IPS DF 6.9 (cell line): ENCODE measurements around the gene TSPAN14.

Experiments used
- DNase-seq: peaks from one replicate; pipeline ENCODE4 v3.0.0-alpha.2; 2013; ENCODE audit warnings: low read depth, low spot score
- H3K27ac ChIP-seq: one replicate; pipeline ENCODE4 v1.5.1; 2013; ENCODE audit warnings: low read length, control low read depth
- H3K27me3 ChIP-seq: 2 replicates; pipeline ENCODE4 v1.6.1; 2013; ENCODE audit warnings: mild to moderate bottlenecking, low read length; ENCODE audit not compliant: control insufficient read depth, insufficient read depth
- H3K36me3 ChIP-seq: 2 replicates; pipeline ENCODE4 v1.6.1; 2013; ENCODE audit warnings: low read length; ENCODE audit not compliant: control insufficient read depth, insufficient read depth
- H3K4me1 ChIP-seq: 2 replicates; pipeline ENCODE4 v1.6.1; 2013; ENCODE audit warnings: low read length; ENCODE audit not compliant: control insufficient read depth, insufficient read depth
- H3K4me3 ChIP-seq: 2 replicates; pipeline ENCODE4 v1.5.1; 2013; ENCODE audit warnings: mild to moderate bottlenecking, low read length
- H3K9me3 ChIP-seq: 2 replicates; pipeline ENCODE4 v1.6.1; 2013; ENCODE audit warnings: low read length, inconsistent platforms; ENCODE audit not compliant: control insufficient read depth, insufficient read depth
- WGBS: extraction: QIAGEN DNeasy Blood & Tissue Kit; methylation state at CpG from one replicate; pipeline ENCODE4 v1.1.7; 2013; ENCODE audit warnings: mixed read lengths, missing lambda C conversion rate; ENCODE audit not compliant: insufficient read length, insufficient coverage; 5-methylcytosine and 5-hydroxymethylcytosine counted together

The TSPAN14 gene

DNA sequence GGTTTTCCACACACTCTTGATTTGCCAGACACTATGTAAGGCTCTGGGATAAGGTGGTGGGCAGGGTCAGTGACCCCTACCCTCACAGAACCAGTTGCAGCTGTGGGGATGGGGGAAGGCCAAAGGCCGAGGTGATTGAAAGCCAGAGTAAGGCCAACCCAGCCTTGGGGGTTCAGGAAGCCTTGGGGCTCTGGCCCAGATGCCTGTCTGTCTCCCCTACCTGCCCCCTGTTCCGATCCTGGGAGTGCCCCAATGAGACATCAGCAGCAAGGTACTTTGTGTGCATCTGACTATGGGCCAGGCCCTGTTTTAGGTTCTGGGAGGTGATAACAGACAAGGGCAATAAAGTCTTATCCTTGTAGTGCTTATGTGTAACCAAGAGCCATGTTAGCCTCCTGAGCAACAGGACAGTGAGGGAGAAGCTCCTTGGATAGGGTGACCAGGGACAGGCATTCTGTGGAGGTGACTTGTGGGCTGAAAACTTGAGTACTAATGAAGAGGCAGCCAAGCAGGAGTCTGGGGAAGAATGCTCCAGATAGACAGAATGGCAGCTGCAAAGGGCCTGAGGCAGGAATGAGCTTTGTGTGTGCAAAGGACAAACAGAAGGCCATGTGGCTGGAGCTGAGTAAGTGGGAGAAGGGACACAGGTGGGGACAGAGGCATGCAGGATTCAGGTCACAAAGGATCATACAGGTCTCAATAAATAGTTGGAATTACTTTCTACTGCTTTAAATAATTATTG is 35.4 kb downstream of the TSPAN14 start:
- no peaks in the 10 kb centered on the region for H3K9me3 ChIP-seq
- DNase-seq: no peak
- H3K4me1 ChIP-seq: peaks cover 6% of the 10 kb centered on the region
- H3K36me3 ChIP-seq: peaks cover 4% of the 10 kb centered on the region
- H3K4me3 ChIP-seq: no peak overlapping the region
- H3K27me3 ChIP-seq: no peaks in the 10 kb centered on the region
- WGBS: no CpG with 5 or more reads among the region's 2 CpGs
- no peak overlapping the region for H3K27ac ChIP-seq

- no peak overlapping the region for H3K4me3 ChIP-seq
- DNase-seq: no peak
- peaks cover 4% of the 10 kb centered on the region; the same call in 1 of the 2 replicates for H3K4me1 ChIP-seq
- H3K36me3 ChIP-seq: peaks cover 4% of the 10 kb centered on the region
- no peaks in the 10 kb centered on the region for H3K9me3 ChIP-seq
- H3K27me3 ChIP-seq: no peaks in the 10 kb centered on the region
- no peak overlapping the region for H3K27ac ChIP-seq
- no CpG with 5 or more reads among the region's 7 CpGs for WGBS
Observed at GRCh38 chr10:80491251-80492102, 37.4 kb downstream of the TSPAN14 start.

DNA sequence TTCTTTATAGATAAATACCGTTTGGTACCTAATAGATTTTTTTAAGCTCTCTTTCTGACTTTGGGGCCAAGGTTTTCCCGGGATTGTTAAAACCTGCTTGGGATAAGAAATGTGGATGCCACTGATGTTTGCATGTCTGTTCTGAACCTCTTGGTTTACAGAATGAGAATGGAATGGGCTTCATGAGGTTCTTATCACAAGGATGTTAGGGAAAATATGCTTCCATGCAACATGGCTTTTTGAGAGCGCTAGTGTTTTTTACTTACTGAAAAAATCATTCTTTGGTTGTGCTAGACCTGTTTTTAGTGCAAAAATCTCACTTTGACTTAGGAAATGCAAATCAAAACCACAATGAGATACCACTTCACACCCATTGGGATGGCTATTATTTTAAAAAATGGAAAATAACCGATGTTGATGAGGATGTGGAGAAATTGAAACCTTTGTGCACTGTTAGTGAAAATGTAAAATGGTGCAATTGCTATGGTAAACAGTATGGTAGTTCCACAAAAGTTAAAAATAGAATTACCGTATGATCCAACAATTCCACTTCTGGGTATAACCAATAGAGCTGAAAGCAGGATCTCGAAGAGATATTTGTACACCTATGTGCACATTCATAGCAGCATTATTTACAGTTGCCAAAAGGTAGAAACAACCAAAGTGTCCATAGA is 38.9 kb downstream of the TSPAN14 start:
- no CpG with 5 or more reads among the region's 6 CpGs for WGBS
- peaks cover 4% of the 10 kb centered on the region for H3K36me3 ChIP-seq
- no peaks in the 10 kb centered on the region for H3K9me3 ChIP-seq
- H3K4me3 ChIP-seq: no peak overlapping the region
- DNase-seq: no peak
- H3K27me3 ChIP-seq: no peaks in the 10 kb centered on the region
- no peak overlapping the region for H3K27ac ChIP-seq
- H3K4me1 ChIP-seq: no peaks in the 10 kb centered on the region; the same call in 1 of the 2 replicates

DNA sequence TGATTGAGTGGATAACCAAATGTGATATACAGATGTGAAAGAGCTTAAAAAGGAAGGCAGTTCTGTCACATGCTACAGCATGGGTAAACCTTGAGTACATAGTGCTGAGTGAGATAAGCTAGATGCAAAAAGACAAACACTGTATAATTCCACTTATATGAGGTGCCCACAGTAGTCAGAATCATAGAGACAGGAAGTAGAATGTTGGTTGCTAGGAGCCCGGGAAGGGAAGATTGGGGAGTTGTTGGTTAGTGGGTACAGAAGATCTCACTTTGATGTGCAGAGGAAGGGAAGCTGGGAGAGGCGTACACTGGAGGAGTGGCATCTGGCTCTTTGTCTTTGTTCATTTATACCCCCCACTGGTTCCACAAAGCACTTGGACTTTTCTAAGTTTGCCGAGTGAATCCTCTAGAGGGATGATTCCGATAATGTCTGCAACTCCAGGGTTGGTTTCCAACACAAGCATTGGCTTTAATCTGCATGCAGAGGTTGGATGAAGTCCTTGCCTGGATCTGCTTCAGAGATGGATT is 39.5 kb downstream of the TSPAN14 start:
- no peak overlapping the region for H3K27ac ChIP-seq

GRCh38 chr10:80496555-80497172 is 42.6 kb downstream of the TSPAN14 start:
- H3K4me1 ChIP-seq: peaks cover 2% of the 10 kb centered on the region
- no peak overlapping the region for H3K4me3 ChIP-seq
- H3K27ac ChIP-seq: no peak overlapping the region
- WGBS: no CpG with 5 or more reads among the region's 4 CpGs
- no peaks in the 10 kb centered on the region for H3K9me3 ChIP-seq
- no peaks in the 10 kb centered on the region for H3K36me3 ChIP-seq
- no peaks in the 10 kb centered on the region for H3K27me3 ChIP-seq
- DNase-seq: no peak

More for the DNA sequence above, 39.5 kb downstream of the TSPAN14 start:
- no peak for DNase-seq
- no CpG with 5 or more reads among the region's 4 CpGs for WGBS
- H3K27me3 ChIP-seq: no peaks in the 10 kb centered on the region
- H3K9me3 ChIP-seq: no peaks in the 10 kb centered on the region
- H3K4me3 ChIP-seq: no peak overlapping the region
- peaks cover 4% of the 10 kb centered on the region for H3K36me3 ChIP-seq
- H3K4me1 ChIP-seq: peaks cover 2% of the 10 kb centered on the region

DNA sequence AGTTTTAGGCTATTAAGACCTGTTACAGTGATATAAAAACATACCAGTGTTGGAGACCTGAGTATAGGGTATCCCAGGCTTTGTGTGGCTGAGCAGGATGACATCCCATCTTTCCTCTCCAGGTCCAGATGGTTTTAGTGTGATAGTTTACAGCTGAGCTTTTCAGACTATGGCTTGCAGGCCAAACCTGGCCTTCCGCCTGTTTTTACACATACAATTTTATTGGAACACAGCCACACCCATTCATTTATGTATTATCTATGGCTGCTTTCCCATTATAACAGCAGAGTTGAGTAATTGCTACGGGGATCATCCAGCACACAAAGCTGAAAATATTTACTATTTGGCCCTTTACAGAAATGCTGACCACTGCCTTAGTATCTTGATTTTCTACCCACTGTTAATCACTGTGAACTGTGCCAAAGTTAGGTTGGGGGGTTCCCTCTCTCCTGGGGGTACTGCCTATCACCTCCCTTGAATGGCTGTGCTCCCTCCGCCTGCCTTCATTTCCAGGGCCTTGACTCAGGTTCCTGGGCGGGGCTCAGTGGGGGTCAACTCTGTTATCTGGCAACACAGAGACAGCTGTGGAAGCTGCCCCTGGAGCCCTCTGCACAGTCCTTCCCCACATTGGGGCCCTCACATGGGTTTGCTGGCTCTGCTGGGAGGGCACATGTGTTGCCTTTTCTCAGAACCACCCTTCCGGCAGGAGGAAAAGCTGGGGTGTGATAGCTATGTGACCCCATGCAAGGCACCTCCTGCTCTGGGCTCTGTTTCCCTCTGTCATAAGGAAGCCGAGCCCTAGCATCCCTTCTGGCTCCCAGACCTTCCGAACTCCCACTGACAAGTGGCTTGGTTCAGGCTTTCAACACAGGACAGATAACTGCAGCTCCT is 43.3 kb downstream of the TSPAN14 start:
- no peak for DNase-seq
- Histone ChIP-seq H3K27me3 (no peaks in the 10 kb centered on the region), H3K4me1 (peaks cover 2% of the 10 kb centered on the region), H3K9me3 (no peaks in the 10 kb centered on the region), H3K36me3 (no peaks in the 10 kb centered on the region), H3K27ac (no peak overlapping the region), H3K4me3 (no peak overlapping the region)
- no CpG with 5 or more reads among the region's 7 CpGs for WGBS

GRCh38 chr10:80498078-80498832 is 44.1 kb downstream of the TSPAN14 start:
- no peak for DNase-seq
- Histone ChIP-seq H3K36me3 (no peaks in the 10 kb centered on the region), H3K4me3 (no peak overlapping the region), H3K9me3 (no peaks in the 10 kb centered on the region), H3K27me3 (no peaks in the 10 kb centered on the region), H3K4me1 (peaks cover 6% of the 10 kb centered on the region), H3K27ac (no peak overlapping the region)
- no CpG with 5 or more reads among the region's 8 CpGs for WGBS

GRCh38 chr10:80498833-80499741 is 45.0 kb downstream of the TSPAN14 start:
- Histone ChIP-seq H3K36me3 (no peaks in the 10 kb centered on the region), H3K4me3 (no peak overlapping the region), H3K4me1 (peaks cover 7% of the 10 kb centered on the region), H3K27ac (no peak overlapping the region), H3K27me3 (no peaks in the 10 kb centered on the region), H3K9me3 (no peaks in the 10 kb centered on the region)
- DNase-seq: no peak
- WGBS: no CpG with 5 or more reads among the region's 14 CpGs
